Activated CD4-positive, alpha-beta T cell treated with anti-CD3 and anti-CD28 coated beads for 1 hour (primary cell): ENCODE data around the gene TRAP1.

Experiments used
- DNase-seq: peaks from one replicate; pipeline ENCODE4 v3.0.0-alpha.2; 2020

Gene TRAP1

DNA sequence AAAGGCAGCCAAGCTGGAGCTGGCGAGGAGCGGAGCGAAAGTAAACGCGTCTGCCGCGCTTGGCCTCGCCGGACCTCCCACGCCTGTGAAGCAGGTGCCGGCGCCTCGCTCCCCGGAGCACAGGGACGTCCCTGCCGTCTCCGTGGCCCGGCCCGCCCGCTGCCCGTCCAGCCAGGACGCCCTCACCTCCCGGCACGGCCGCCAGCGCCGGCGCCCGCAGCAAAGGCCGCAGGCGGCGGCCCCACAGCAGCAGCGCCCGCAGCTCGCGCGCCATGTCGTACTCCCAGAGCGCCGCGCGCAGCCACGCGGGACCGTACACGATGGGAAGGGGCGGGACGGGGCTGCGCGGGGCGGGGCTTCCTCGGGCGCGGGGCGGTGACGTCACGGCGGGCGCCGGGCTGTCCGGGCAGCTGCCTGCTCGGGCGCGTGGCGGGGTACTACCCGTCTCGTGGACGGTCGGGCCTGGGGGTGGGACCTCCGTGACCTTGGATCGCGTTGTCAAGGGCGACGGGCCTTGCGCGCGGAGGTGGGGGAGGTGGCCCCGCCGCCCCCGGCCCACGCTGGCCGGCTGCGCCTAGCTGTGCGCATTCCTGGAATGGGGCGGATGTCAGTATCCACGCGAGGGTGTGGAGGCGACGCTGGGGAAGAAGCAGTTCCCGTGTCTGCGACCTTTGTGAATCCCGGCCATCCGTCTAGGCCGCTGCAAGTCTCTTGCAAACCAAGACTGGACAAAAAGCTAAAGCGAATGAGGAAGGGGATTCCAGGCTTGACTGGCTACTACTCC is at the start of gene TRAP1:
Gene TRAP1 (minus strand): TSS at position 290 of the 784 bp plus-strand sequence. CDS start 16 bp downstream, at position 274.
- peak; percentile 88 for DNase-seq

DNA sequence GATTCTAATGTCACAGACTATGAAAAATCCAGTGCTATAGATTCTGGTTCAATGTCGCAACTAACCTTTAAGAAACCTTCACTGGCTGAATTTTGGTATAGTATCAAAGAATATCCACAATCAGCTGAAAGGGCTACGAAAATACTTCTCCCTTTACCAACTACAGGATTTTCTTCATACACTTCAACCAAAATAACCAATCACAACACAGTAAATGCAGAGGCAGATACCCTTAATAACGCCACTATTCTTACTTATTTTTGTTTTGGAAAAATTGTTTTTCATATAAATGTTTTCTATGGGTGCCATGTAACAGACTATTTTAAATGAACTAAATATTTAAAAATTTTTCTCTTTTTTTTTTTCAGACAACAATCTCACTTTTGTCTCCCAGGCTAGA is 48.9 kb upstream of the TRAP1 start:
- no peak for DNase-seq

DNA sequence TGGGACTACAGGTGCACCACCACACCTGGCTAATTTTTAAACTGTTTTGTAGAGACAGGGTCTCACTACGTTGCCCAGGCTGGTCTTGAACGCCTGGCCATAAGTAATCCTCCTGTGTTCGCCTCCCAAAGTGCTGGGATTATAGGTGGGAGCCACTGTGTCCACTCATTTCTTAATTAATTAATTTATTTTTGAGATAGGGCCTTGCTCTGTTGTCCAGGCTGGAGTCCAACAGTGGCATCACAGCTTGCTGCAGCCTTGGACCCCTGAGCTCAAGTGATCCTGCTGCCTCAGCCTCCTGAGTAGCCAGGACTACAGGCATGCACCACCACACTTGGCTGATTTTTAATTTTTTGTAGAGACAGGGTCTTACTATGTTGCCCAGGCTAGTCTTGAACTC is 47.1 kb upstream of the TRAP1 start:
- DNase-seq: no peak

DNA sequence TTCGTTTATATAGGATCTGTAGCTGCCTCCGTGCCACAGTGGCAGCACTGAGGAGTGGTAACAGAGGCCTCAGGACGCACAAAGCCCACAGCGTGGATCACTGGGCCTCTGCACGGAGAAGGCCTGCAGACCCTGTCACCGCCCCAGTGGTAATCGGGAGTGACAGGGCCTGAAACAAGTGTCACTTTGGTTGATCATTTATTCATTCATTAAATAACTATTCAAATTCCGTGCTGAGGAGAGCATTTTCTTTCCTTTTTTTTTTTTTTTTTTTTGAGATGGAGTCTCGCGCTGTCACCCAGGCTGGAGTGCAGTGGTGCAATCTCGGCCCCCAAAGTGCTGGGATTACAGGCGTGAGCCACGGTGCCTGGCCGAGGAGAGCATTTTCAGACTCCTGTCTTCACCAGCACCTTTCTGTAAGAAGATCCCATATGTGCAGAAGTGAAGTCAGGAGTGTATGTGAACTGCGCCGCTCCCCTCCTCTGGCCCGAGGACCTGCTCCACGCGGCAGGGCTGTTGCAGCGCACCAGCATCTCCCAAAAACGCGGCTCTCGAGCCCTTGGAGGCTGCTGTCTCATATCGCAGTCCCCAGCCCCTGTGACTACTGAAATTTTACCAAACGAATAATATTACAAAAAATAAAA is 44.9 kb upstream of the TRAP1 start:
- no peak for DNase-seq

DNA sequence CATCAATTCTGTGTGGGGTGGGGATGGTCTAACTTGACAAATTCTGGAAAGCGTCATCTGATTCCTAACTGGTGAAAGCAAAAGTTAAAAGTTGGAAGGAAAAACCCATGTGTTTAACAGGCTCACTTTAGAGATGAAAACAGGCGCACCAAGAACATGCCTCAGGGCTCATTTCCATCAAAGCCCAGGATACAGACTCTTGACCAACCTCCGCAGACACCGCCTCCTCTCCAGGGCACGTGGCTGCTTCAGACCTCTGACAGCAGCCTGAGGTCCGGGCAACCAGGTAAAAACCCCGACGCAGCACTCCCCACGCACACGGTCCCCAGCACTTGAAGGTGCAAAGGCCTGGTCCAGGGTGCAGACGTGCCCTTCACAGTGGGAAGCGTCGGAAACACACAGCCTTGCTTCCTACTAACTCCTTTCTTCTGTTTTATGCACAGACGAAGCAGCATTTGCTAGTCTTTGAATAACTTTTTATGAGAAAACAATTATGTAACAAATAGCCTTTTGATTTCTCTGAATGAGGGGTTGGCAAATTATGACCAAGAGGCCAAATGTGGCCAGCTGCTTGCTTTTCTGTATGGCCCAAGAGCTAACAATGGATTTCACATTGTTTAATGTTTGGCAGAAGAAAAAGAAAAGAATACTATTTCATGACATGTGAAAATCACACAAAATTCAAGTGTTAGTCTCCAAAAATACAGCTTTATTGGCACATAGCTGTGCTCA is 44.2 kb upstream of the TRAP1 start:
- DNase-seq: no peak

DNA sequence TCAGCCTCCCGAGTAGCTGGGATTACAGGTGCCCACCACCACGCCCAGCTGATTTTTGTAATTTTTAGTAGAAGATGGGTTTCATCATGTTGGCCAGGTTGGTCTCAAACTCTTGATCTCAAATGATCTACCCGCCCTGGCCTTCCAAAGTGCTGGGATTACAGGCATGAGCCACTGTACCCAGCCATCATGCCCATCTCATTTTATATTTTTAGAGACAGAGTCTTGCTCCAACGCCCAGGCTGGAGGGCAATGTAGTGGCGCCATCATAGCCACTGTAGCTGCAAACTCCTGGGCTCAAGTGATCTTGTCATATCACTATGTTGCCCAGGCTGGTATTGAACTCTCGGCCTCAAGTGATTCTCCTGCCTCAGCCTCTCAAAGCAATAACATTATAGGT is 43.2 kb upstream of the TRAP1 start:
- DNase-seq: no peak

DNA sequence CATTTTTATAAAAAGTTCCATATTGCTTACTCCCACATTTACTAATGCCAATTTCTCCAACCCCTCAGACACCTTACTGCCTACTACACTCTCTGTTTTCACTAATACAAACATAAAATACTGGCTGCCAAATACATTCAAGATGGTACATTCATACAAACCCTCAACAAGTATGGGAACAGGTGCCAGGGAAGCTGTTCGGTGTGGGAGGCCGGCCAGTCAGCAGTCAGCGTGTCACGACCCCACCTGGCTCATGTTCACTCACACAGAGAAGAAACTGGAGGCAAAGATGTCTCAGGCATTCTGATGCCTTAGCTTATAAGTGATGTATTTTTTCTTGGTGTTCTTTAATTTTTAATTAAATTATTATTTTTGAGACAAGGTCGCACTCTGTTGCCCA is 42.4 kb upstream of the TRAP1 start:
- DNase-seq: no peak

DNA sequence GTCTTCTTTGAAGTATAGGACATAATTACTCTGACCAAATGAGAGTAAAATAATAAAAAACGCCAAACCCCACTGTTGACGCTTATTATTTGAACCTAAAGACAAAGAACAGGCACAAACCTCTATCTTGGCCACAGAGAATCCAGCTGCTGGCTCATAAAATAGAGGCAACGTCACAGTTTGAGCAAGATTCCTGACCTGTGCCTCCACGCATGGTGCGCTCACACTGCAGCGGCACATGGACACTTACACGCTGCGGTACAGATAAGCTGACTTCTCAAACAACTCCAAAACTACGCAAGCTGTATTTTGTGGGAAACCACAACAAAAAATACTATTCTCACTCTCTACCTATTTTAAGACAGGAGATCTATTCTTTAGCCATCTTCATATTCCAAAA is 38.8 kb upstream of the TRAP1 start:
- no peak for DNase-seq

DNA sequence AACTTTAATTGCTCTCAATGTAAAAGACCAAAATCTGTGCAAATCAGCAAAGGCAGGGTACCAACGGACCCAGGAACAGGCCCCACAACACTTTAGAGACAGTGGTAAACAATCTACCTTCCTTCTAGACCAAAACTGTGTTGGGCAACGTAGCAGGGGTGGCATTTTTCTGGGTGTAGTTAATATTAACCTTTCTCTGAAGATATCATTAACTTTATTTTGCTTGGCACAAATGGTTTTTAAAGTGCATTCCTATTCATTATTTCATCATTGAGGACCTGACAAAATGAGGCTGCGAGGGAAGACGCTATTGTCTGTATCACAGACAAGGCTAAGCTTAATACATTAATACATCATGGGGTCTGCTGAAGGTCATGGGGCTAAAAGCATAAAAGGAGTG is 37.9 kb upstream of the TRAP1 start:
- DNase-seq: no peak

DNA sequence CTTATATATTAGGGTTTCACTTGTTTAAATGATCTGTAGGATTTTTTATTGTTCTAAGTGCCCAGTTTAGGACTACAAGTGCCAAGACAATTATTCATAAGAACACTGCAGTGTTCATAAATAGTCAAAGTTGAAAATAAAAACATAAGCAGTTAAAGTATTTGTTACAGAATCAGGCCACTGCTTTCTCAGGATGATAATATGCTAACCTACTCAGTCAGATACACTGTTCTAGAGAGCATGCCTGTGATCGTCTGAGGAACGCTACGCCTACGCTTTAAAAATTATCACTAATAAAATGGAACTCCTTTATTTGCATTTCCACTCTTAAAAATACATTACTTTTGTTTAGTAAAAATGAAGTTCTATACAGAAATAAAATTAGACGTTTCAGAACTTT is 37.4 kb upstream of the TRAP1 start:
- DNase-seq: no peak

DNA sequence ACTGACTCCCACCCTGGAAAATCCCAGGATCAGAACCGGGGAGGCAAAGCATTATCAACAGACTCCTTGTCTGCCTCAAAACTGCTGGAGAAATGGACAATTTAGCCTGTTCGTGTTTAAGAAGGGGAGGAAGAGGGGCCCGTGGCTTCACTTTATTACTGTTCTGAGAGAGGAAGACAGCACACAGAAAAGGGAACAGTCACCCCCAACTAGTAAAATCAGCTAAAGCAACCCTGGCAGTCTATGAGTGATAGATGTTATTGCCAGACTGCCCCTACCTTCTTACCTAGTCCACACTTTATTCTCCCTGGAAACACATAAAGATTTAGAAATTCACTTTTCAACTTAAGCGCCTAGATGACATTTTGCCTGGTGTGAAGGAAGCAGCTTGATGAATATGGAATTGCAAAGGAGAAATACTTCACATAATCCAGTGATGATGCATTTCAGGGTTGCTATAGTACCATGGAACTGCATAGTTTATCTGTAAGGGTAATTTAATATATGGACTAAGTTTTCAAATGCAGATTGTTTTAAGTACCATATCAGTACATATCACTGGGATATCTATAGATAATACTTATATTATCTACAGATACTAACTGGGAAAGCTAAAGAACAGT is 36.9 kb upstream of the TRAP1 start:
- DNase-seq: no peak

DNA sequence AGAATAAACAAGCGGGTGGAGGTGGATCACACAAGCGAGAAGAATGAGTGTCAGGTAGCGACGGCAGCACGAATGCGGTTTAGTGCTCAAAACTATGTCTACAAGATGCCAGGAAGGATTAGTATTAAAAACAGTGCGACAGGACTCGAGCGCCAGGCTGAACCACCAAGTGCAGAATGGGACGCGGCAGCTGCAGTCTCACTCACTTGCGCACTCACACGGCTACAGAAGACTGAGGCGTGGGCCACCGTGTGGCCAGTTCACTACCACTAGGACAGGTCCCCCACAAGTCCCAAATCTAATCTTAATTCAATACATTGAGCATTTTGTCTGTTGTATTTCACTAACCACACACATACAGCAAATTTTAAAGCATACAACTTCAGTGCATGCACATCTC is 35.7 kb upstream of the TRAP1 start:
- no peak for DNase-seq

DNA sequence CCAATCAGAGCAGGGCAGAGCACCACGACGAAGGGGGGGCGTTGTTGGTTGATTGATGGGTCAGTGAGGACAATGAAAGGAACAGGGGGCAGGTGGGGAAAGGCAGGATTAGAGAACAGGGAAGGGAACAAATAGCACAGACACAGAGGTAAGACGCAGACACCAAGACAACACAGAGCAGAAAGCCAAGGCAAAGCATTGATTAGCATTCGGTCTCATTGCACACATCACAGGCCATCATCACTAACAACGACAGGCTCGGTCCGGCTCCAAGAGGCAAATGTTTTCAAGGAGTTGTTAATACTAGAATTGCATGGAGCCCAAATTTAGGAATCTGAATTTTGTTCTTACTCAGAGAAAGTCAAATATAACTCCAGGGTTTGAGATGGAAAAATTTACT is 34.6 kb upstream of the TRAP1 start:
- DNase-seq: no peak

DNA sequence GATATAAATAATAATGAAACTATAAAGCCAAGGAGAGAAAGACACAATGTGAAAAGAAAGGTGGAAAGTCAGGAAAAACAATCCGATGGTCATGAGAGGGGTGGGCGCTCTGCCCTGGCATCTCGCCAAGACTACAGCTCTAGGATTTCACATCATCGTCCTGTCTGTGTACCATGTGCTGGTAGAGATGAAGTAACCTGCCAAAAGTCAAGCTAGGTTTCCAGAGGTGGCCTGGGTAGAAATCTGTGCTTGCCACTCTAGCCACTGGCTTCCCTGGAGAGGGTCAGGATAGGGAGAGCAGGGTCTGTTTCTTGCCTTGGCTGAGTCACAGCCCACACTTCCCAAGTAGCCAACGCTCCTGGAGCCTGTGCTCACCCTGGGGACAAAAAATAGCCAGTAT is 31.0 kb upstream of the TRAP1 start:
- DNase-seq: no peak

DNA sequence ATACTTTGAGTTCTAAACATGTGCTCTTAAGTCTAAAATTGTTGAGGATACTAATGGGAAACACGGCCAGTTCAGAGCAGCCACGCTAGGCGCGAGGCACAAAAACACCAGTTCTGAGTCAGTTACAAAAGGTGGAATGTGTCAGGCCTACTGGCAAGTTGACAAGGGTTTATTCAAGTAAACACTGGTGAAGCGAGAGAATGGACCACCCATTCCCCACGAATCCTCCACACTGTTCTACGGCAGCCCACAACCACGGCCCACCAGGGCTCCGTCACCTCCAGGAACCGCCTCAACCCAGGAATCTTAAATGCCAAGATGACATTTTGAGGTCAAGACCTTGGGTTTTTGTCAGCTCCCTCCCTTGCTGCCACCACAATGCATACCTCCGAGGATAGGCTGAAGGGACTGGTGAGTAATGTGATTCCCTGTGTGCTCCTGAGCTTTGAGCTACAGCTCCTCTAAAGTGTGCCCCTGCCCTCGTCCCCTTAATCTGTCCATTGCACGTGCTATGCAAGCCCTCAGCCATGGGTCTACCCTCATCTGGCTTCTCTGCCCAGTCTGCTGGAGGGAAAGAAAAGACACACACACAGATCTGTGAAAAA is 28.5 kb upstream of the TRAP1 start:
- no peak for DNase-seq

DNA sequence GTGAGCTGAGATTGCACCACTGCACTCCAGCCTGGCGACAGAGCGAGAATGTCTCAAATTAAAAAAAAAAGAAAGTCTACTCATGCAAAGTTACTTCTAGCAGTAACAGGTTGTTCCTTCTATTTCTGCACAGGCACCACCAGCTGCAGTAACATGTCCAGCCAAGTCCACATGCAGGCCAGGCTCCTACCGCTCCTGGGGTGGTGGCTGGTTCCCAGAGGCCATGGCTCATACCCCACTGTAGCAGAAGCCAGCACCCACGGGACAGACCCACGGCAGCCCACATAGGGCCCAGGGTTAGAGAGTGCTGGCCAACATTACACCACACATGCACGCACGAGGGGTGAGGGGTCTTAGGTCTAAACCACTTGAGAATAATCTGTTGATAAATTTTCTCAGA is 26.7 kb upstream of the TRAP1 start:
- no peak for DNase-seq

DNA sequence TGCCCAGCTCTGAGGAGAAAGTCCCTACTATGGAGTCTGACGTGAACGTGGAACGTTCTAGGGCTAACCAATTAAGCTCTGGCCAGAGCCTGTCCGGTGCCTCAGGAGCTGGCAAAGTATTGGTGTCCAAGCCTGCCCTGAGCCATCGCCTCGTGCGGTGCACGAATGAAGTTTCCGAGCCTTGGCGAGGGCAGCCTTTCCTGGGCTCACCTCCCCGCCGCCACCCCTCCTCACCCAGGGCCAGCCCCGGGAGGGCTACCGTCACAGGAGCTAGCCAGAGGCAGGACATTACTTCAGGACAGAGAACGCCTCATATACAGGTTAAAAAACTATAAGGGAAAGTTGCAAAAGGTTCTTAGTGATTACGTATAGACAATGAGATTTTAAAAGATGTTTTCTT is 23.6 kb upstream of the TRAP1 start:
- no peak for DNase-seq

DNA sequence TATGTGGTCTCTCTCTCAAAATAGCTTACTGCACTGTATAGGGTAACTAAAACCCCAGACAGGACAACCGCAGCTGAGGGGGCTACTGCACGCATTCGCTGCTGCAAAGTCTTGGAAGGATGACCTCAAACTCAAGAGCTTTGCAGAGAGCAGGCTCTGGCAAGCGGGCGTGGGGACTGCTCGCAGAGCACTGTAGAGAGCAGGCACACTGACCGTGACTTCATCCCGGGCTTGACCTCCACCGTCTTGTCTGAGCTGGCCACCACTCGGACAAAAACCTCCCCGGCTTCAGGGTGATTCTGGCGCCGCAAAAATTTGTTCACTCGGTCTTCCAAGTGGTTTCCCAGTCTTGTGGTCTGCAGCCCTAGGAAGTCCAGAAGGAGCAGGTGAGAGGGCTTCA is 22.9 kb upstream of the TRAP1 start:
- DNase-seq: no peak

DNA sequence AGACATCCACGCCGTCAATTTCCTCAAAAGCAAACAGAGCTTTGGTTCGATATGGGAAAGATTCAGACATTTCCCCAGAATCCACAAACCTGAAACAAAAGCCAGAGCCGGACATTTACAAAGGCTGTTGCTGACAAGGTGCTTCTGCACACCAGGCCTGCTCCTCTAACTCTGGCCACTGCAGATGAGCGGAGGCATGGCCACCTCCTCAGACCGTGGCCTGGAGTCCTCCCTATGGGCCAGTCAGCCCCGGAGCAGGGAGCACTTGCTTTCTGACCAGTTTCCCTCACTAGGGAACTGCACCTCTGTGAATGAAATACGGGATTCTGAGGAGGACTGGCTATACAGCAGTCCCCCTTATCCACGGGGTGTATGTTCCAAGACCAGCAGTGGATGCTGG is 22.3 kb upstream of the TRAP1 start:
- DNase-seq: no peak

DNA sequence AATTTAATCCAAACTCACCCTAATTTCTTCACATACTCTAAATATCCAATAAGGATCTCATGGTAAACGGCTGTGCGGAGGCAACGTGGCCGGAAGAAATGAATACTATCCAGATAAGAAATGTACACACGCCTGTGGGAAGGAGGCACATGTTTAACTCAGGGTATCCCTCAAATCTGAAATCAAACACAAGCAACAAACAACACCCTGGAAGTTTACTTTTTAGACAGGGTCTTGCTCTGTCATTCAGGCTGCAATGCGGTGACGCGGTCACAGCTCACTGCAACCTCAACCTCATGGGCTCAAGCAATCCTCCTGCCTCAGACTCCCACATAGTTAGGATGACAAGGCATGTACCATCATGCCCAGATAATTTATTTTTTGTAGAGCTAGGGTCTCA is 21.2 kb upstream of the TRAP1 start:
- no peak for DNase-seq

DNA sequence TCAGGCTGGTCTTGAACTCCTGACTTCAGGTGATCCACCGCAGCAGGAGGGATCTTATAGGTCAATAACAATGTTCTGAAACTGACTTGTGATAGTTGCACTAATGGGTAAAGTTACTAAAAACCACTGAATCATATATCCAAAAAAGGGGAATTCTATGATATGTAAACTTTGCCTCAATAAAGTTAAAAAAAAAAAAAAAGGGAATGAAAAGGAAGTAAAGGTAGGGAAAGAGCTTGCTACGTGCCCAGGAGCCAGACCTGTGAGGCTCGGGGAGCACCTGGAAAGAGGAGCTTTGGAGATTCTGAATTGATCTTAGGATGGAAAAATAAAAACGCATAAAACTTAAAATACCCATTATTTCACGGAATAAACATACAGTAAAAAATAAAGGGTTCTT is 20.8 kb upstream of the TRAP1 start:
- DNase-seq: no peak

DNA sequence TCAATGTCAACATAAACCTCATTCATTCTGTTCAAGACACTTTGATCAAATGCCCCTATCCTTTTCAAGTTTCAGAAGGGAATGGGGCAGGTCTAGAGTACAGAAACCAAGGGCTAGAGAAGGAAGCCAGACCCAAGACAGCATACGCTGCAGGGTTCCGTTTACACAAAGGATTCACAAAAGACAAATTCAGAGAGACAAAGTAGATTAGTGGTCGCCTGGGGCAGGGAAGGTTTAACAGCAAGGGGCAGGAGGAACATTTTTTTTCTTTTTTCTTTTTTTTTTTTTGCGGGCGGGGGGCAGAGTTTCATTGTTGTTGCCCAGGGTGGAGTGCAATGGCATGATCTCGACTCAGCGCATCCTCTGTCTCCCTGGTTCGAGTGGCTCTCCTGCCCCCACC is 19.9 kb upstream of the TRAP1 start:
- DNase-seq: no peak

DNA sequence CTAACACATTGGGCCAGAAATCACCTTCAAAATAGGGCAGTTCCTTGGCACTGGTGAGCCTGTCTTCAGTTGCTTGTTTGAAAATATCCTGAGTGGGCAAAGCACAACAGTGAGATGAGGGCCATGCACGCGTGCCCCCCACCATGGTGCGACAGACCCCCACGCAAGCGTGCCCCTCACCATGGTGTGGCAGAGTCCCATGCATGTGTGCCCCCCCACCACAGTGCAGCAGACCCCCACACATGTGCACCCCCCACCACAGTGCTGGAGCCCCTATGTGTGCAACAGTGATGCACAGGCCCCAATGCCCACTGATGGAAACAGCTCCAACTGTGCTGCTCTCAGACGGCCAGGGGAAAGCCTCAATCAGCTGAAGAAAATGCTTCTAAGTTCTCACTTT is 18.8 kb upstream of the TRAP1 start:
- no peak for DNase-seq
